ENCODE measurements around the gene HKDC1.

The HKDC1 gene

GRCh38 chr10:69224862-69225657, 4.9 kb downstream of the HKDC1 start:
- no peak for TF ChIP-seq SNAI2 (CRISPR knock-in tag; IDR thresholded peaks at IDR 0.05)
- no peak for TF ChIP-seq CSDC2 (CRISPR knock-in tag; IDR thresholded peaks at IDR 0.05)
- no peak for TF ChIP-seq TSHZ2 (CRISPR knock-in tag; IDR thresholded peaks at IDR 0.05)
- no peak for TF ChIP-seq ISL1 (CRISPR knock-in tag; IDR thresholded peaks at IDR 0.05)
- TF ChIP-seq ZNF565 (CRISPR knock-in tag; conservative IDR thresholded peaks at IDR 0.05; ENCODE audit: low read depth), result no peak
- TF ChIP-seq OSR1 (CRISPR knock-in tag; IDR thresholded peaks at IDR 0.05), result no peak
- no peak for TF ChIP-seq TCF4 (CRISPR knock-in tag; IDR thresholded peaks at IDR 0.05; ENCODE audit: borderline replicate concordance)
- TF ChIP-seq ZC3H10 (CRISPR knock-in tag; IDR thresholded peaks at IDR 0.05), result no peak
- TF ChIP-seq POU6F1 (CRISPR knock-in tag; IDR thresholded peaks at IDR 0.05; ENCODE audit: borderline replicate concordance, low read depth), result no peak
- ATAC-seq, result no peak

- TF ChIP-seq CSDC2 (CRISPR knock-in tag; IDR thresholded peaks at IDR 0.05) (no peak), ZC3H10 (CRISPR knock-in tag; IDR thresholded peaks at IDR 0.05) (no peak), TOX (CRISPR knock-in tag; IDR thresholded peaks at IDR 0.05; ENCODE audit: borderline replicate concordance) (no peak), ARNTL (CRISPR knock-in tag; IDR thresholded peaks at IDR 0.05; ENCODE audit: borderline replicate concordance, low read depth) (no peak), ZNF565 (CRISPR knock-in tag; conservative IDR thresholded peaks at IDR 0.05; ENCODE audit: low read depth) (no peak), CREB5 (CRISPR knock-in tag; IDR thresholded peaks at IDR 0.05; ENCODE audit: low read depth) (no peak), TSHZ2 (CRISPR knock-in tag; IDR thresholded peaks at IDR 0.05) (no peak), ZFP3 (CRISPR knock-in tag; IDR thresholded peaks at IDR 0.05) (no peak), ZNF70 (CRISPR knock-in tag; IDR thresholded peaks at IDR 0.05) (no peak), TCF4 (CRISPR knock-in tag; IDR thresholded peaks at IDR 0.05; ENCODE audit: borderline replicate concordance) (no peak), CSRNP3 (CRISPR knock-in tag; IDR thresholded peaks at IDR 0.05) (no peak), OSR1 (CRISPR knock-in tag; IDR thresholded peaks at IDR 0.05) (no peak), POU6F1 (CRISPR knock-in tag; IDR thresholded peaks at IDR 0.05; ENCODE audit: borderline replicate concordance, low read depth) (no peak), BACH2 (CRISPR knock-in tag; IDR thresholded peaks at IDR 0.05; ENCODE audit: borderline replicate concordance) (no peak), ESRRG (CRISPR knock-in tag; IDR thresholded peaks at IDR 0.05) (no peak), RARB (CRISPR knock-in tag; IDR thresholded peaks at IDR 0.05) (no peak), SNAI2 (CRISPR knock-in tag; IDR thresholded peaks at IDR 0.05) (no peak), PPARA (CRISPR knock-in tag; IDR thresholded peaks at IDR 0.05; ENCODE audit: borderline replicate concordance) (no peak), ISL1 (CRISPR knock-in tag; IDR thresholded peaks at IDR 0.05) (no peak)
- no peak for ATAC-seq
Measured at GRCh38 chr10:69225681-69226080, 5.5 kb downstream of the HKDC1 start.
